Measurements from ENCODE around the gene WDR81. TPM values are rescaled to one million over a fixed set of nuclear protein-coding genes. Genes with fewer than 3 reads are reported as not detected.

Gene WDR81
- total and polyA plus RNA-seq, 10 of the 15 experiments (the other 5 are each of a cell fraction or from before 2014, with no cell fraction given) = 0.13 to 22.4 (median 7.3) TPM; not detected in 1

- TF ChIP-seq, protein P1, sequence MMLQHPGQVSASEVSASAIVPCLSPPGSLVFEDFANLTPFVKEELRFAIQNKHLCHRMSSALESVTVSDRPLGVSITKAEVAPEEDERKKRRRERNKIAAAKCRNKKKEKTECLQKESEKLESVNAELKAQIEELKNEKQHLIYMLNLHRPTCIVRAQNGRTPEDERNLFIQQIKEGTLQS (IDR thresholded peaks at IDR 0.05; ENCODE audit: borderline replicate concordance, extremely low read depth, low read depth, low read length) = no peak
- TF ChIP-seq ATF7 (IDR thresholded peaks at IDR 0.05; ENCODE audit: low read depth) (no peak), WRNIP1 (IDR thresholded peaks at IDR 0.05; ENCODE audit: borderline replicate concordance, low read depth, low read length) (no peak), NFXL1 (IDR thresholded peaks at IDR 0.05; ENCODE audit: borderline replicate concordance) (no peak), STAT3 (IDR thresholded peaks at IDR 0.05; ENCODE audit: low read depth, low read length) (no peak), USF1 (IDR thresholded peaks at IDR 0.05; ENCODE audit: borderline replicate concordance, extremely low read length, insufficient read depth, low read depth, low read length) (no peak)
Measured at GRCh38 chr17:1712271-1712670, 12.2 kb upstream of the WDR81 start (continued).

GRCh38 chr17:1713160-1713877, 11.2 kb upstream of the WDR81 start:
- H3K4me1 ChIP-seq (ENCODE audit: control insufficient read depth, insufficient read depth, low read length) = peaks cover 9% of the 10 kb centered on the region
- peak overlapping the region; percentile 5; the same call in 1 of the 2 replicates for H3K4me2 ChIP-seq (ENCODE audit: control insufficient read depth, insufficient read depth)
- TF ChIP-seq HDAC2 (IDR thresholded peaks at IDR 0.05) = no peak
- no peak for TF ChIP-seq NR2C2 (IDR thresholded peaks at IDR 0.05; ENCODE audit: borderline replicate concordance, control insufficient read depth, insufficient read length, low read depth)
- TF ChIP-seq TAF1 (IDR thresholded peaks at IDR 0.05; ENCODE audit: borderline replicate concordance, low read depth, low read length) = no peak
- TF ChIP-seq HDAC6 (IDR thresholded peaks at IDR 0.05; ENCODE audit: unreplicated experiment) = no peak
- TF ChIP-seq KAT2A (conservative IDR thresholded peaks at IDR 0.05; ENCODE audit: control insufficient read depth, low read depth, low read length) = no peak
- TF ChIP-seq BMI1 (IDR thresholded peaks at IDR 0.05; ENCODE audit: borderline replicate concordance) = no peak
- TF ChIP-seq MAX (IDR thresholded peaks at IDR 0.05; ENCODE audit: low read depth, low read length) = no peak
- TF ChIP-seq MTA2 (IDR thresholded peaks at IDR 0.05; ENCODE audit: low read depth) = no peak
- TF ChIP-seq SUPT20H (IDR thresholded peaks at IDR 0.05; ENCODE audit: borderline replicate concordance, control insufficient read depth, low read depth, low read length) = no peak
- TF ChIP-seq, protein P2, sequence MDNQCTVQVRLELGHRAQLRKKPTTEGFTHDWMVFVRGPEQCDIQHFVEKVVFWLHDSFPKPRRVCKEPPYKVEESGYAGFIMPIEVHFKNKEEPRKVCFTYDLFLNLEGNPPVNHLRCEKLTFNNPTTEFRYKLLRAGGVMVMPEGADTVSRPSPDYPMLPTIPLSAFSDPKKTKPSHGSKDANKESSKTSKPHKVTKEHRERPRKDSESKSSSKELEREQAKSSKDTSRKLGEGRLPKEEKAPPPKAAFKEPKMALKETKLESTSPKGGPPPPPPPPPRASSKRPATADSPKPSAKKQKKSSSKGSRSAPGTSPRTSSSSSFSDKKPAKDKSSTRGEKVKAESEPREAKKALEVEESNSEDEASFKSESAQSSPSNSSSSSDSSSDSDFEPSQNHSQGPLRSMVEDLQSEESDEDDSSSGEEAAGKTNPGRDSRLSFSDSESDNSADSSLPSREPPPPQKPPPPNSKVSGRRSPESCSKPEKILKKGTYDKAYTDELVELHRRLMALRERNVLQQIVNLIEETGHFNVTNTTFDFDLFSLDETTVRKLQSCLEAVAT (IDR thresholded peaks at IDR 0.05) = no peak
- ATAC-seq (no peak), DNase-seq (ENCODE audit: low read depth, low spot score) (no peak), FAIRE-seq (no peak)
- no peak overlapping the region for H3K27ac ChIP-seq (ENCODE audit: control insufficient read depth, insufficient read depth)
- peaks cover 7% of the 10 kb centered on the region for H3K79me2 ChIP-seq (ENCODE audit: control insufficient read depth, insufficient read depth, low read length)
- no peak overlapping the region for H3K9ac ChIP-seq (ENCODE audit: control insufficient read depth, insufficient read depth, low read length)
- in situ Hi-C loops (cut with MboI) = no loop called here
- H2AFZ ChIP-seq (ENCODE audit: control insufficient read depth, low read depth, low read length) = no peak overlapping the region
- no peaks in the 10 kb centered on the region for H4K20me1 ChIP-seq (ENCODE audit: control insufficient read depth, insufficient read depth)
- intact Hi-C loops (cut with micrococcal nuclease; ENCODE audit: unreplicated experiment) = no loop called here
- POLR2A ChIA-PET = interaction anchor here (0.5 to 0.6 kb wide), 2 partner anchors 9 to 17 kb away, joined by 3 read pairs; no protein-coding TSS in a partner anchor
- H3K9me3 ChIP-seq (replicated peaks; ENCODE audit: control insufficient read depth, insufficient read depth, low read length) = no peaks in the 10 kb centered on the region
- CTCF ChIA-PET = interaction anchor here (0.6 to 11.0 kb wide), 12 partner anchors 9 to 152 kb away, joined by 3 to 232 read pairs (median 4); partner anchors contain the start of genes RILP and RPA1
- 74% methylated on average over 10 of the region's 10 CpGs for WGBS (ENCODE audit: insufficient coverage, insufficient replicate concordance, low lambda C conversion rate, missing lambda C conversion rate)
- RAD21 ChIA-PET (ENCODE audit: unreplicated experiment) = interaction anchor here (0.9 to 1.9 kb wide), 5 partner anchors 29 to 152 kb away, joined by 3 to 8 read pairs (median 4); no protein-coding TSS in a partner anchor
- H3K27me3 ChIP-seq (replicated peaks in 1 of 2; ENCODE audit: control insufficient read depth in 2 of 2, insufficient read depth in 2 of 2, low read length in 1 of 2) = peaks cover 0 to 3% of the 10 kb centered on the region in 2 experiments; a peak in 1 of 4 replicates
- BruUV-seq (replicated peaks) = TSS peak; percentile 50
- no peak overlapping the region for H3K4me3 ChIP-seq
- peaks cover 0 to 7% of the 10 kb centered on the region in 2 experiments; a peak in 2 of 4 replicates for H3K36me3 ChIP-seq (ENCODE audit: control insufficient read depth in 2 of 2, insufficient read depth in 2 of 2, low read length in 1 of 2)
- SMC1A ChIA-PET (ENCODE audit: uncharacterized antibody, unreplicated experiment) = interaction anchor here (0.7 to 1.5 kb wide), 4 partner anchors 9 to 152 kb away, joined by 3 to 4 read pairs (median 4); no protein-coding TSS in a partner anchor

All from GM12878 (cell line).